Fibroblast of villous mesenchyme (primary cell): ENCODE measurements around the gene ALKBH5. TPM values are rescaled to one million over a fixed set of nuclear protein-coding genes. Genes with fewer than 3 reads are reported as not detected.

Experiments
- DNase-seq: peaks from one replicate; pipeline ENCODE4 v3.0.0-alpha.2; 2010; ENCODE audit warnings: low read depth
- H3K4me3 ChIP-seq: 2 replicates; pipeline ENCODE4 v1.5.1; 2011; ENCODE audit warnings: low read depth, mild to moderate bottlenecking, low read length
- CTCF ChIP-seq: IDR thresholded peaks from 2 replicates; pipeline ENCODE4 v1.5.1; 2012; ENCODE audit warnings: low read depth, mild to moderate bottlenecking, low read length; ENCODE audit not compliant: insufficient read depth
- total RNA-seq: library from RNA; depleted of rRNA; stranded (reverse); fragments of >200 nt; gene quantifications from 2 replicates; pipeline ENCODE4 v1.2.3, GENCODE V29; 2012

Gene ALKBH5
- total RNA-seq, 1 donor, result 144 TPM

DNA sequence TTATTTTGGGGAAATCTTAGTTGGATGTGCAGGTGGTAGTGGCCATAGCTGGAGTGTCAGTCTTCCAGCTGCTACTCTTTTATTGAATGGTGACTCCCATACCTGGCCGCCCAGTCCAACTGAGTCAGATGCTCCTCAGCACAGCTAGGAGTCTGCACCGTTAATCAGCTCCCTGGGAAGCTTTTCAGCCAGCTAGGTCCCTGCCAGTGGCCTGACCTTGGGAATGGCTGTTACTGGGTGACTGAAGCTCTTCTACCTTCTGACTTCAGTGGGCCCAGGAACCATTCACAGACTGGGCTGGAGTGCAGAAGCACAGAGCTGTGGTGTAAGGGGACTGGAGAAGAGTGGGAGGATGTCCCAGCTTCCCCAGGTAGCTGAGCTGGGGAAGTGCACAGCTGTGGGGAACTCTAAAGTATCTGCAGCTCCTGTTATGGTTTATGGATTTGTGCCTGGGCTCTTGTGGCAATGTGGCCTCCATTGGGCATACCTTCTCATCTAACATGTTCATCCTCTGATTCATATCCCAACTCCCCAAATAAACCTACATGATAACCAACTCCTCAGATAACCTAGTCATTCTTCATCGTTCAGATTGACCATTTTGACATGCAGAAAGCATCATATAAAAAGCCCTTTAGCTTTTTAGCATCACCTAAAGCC is 14.0 kb downstream of the ALKBH5 start:
- no peak overlapping the region for H3K4me3 ChIP-seq
- TF ChIP-seq CTCF, result no peak
- no peak for DNase-seq

DNA sequence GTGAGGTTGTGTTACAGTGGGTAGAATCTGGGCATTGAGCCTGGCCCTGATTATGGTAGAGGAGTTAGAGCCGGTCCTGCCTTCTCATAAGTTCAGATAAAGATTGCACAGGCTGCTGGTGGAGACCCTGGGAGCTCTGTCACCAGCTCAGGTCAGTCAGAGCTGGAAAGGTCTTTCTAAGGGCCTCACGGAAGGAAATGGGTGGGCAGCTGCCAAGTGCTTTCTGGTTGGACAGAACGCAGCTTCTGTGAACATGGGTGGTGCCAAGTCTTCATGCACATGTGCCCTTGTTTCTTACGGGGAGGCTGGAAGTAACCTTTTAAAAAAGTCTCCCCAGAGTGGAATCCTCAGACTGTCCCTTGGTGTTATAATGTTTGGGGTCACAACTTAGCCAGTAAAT is 14.9 kb downstream of the ALKBH5 start:
- no peak for TF ChIP-seq CTCF
- no peak overlapping the region for H3K4me3 ChIP-seq
- no peak for DNase-seq

DNA sequence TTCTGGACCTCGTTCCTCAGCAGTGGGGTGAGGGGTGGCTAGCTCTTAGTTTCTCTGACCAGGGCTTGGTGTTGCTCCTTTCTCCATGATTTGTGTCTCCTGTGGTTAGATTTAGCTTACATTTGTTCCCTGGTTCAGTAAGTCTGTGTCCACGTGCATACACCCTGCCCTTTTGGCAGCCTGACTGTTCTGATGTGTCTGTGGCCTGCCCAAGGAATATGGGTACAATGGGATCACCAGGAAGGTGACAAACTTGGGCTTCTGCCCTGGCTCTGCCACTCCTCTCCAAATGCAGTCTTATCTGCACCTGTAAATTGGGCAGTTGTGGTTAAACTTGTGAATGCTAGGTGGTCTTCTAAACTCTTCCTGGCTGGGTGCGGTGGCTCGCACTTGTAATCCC is 17.5 kb downstream of the ALKBH5 start:
- DNase-seq, result no peak
- TF ChIP-seq CTCF, result no peak

GRCh38 chr17:18203308-18203707 is 19.7 kb downstream of the ALKBH5 start:
- H3K4me3 ChIP-seq, result no peak overlapping the region
- TF ChIP-seq CTCF, result no peak
- DNase-seq, result no peak

More for the DNA sequence above, 17.5 kb downstream of the ALKBH5 start:
- no peak overlapping the region for H3K4me3 ChIP-seq

- no peak for DNase-seq
- H3K4me3 ChIP-seq, result no peak overlapping the region
- no peak for TF ChIP-seq CTCF
Observed at GRCh38 chr17:18205861-18206260, 22.2 kb downstream of the ALKBH5 start.

- TF ChIP-seq CTCF, result no peak
- no peak for DNase-seq
- no peak overlapping the region for H3K4me3 ChIP-seq
Observed at GRCh38 chr17:18206962-18207361, 23.3 kb downstream of the ALKBH5 start.

- no peak for TF ChIP-seq CTCF
- H3K4me3 ChIP-seq, result no peak overlapping the region
- no peak for DNase-seq
Observed at GRCh38 chr17:18208092-18208491, 24.5 kb downstream of the ALKBH5 start.
